Glutamatergic neuron (in vitro differentiated cells): ENCODE data around the gene MAP2K6. TPM values are rescaled to one million over a fixed set of nuclear protein-coding genes. Genes with fewer than 3 reads are reported as not detected.
A peak's percentile ranks its signal among the peaks of the same experiment; 100 is the strongest.

Experiments
- DNase-seq: peaks from one replicate; pipeline ENCODE4 v3.0.0; 2022
- H3K27ac Mint-ChIP-seq: one replicate; pipeline ENCODE4 v1.8.0; 2020; ENCODE audit warnings: mild to moderate bottlenecking, mixed read lengths, inconsistent platforms; ENCODE audit not compliant: unreplicated experiment
- H3K27me3 Mint-ChIP-seq: one replicate; pipeline ENCODE4 v1.8.0; 2020; ENCODE audit warnings: mild to moderate bottlenecking, moderate library complexity, mixed read lengths, inconsistent platforms; ENCODE audit not compliant: unreplicated experiment
- H3K36me3 Mint-ChIP-seq: one replicate; pipeline ENCODE4 v1.8.0; 2020; ENCODE audit warnings: mild to moderate bottlenecking, mixed read lengths, inconsistent platforms; ENCODE audit not compliant: unreplicated experiment
- H3K4me1 Mint-ChIP-seq: one replicate; pipeline ENCODE4 v1.8.0; 2020; ENCODE audit warnings: mild to moderate bottlenecking, low read depth, mixed read lengths, inconsistent platforms; ENCODE audit not compliant: unreplicated experiment
- H3K4me3 Mint-ChIP-seq: one replicate; pipeline ENCODE4 v1.8.0; 2020; ENCODE audit warnings: mild to moderate bottlenecking, mixed read lengths, inconsistent platforms; ENCODE audit not compliant: unreplicated experiment
- H3K9me3 Mint-ChIP-seq: one replicate; pipeline ENCODE4 v1.8.0; 2020; ENCODE audit warnings: mild to moderate bottlenecking, moderate library complexity, mixed read lengths, inconsistent platforms; ENCODE audit not compliant: unreplicated experiment
- CTCF ChIP-seq: fragments of 200-600 bp; sonication (generic); IDR thresholded peaks from one replicate; pipeline ENCODE4 v1.5.0; 2021; ENCODE audit not compliant: partially characterized antibody, unreplicated experiment
- total RNA-seq: library from RNA; stranded (reverse); fragmentation: NEBNext Ultra II Directional; extraction: Animal tissue kit (Norgen Biotek cat#: 25700); gene quantifications from one replicate; pipeline ENCODE4 v1.2.1, GENCODE V29; 2021; ENCODE audit not compliant: unreplicated experiment

MAP2K6 gene
- total RNA-seq, 1 donor from 2014 or later: 28.3 TPM

- Mint-ChIP-seq H3K4me1 (peaks cover 15% of the 10 kb centered on the region), H3K4me3 (peak overlapping the region; percentile 45), H3K27ac (peak overlapping the region; percentile 85), H3K9me3 (no peaks in the 10 kb centered on the region), H3K36me3 (no peaks in the 10 kb centered on the region), H3K27me3 (no peaks in the 10 kb centered on the region)
- no peak for TF ChIP-seq CTCF
- no peak for DNase-seq
These were observed 87.3 kb downstream of the MAP2K6 start for GRCh38 chr17:69501591-69502468.

- Mint-ChIP-seq H3K27ac (no peak overlapping the region), H3K36me3 (no peaks in the 10 kb centered on the region), H3K9me3 (no peaks in the 10 kb centered on the region), H3K4me1 (peaks cover 15% of the 10 kb centered on the region), H3K27me3 (no peaks in the 10 kb centered on the region), H3K4me3 (no peak overlapping the region)
- TF ChIP-seq CTCF: no peak
- no peak for DNase-seq
These were observed 89.2 kb downstream of the MAP2K6 start for GRCh38 chr17:69503711-69504110.

DNA sequence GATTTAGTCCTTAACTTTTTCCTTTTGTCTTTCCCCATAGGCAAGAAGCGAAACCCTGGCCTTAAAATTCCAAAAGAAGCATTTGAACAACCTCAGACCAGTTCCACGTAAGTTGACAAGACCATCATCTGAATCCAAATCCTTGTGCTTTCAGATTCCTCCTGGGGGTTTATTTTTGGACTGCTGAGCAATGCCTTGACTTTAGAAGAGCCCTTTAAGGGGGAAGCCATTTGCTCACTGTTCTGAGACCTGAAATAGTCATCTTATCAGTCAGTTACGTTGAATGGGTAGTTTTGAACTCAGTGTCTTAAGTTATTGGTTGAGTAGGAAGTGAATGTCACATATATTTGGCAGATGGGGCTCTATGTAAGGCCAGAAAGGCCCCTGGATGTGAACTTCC, 91.2 kb downstream of the MAP2K6 start:
- Mint-ChIP-seq H3K9me3 (no peaks in the 10 kb centered on the region), H3K27ac (no peak overlapping the region), H3K4me1 (peaks cover 15% of the 10 kb centered on the region), H3K4me3 (no peak overlapping the region), H3K27me3 (no peaks in the 10 kb centered on the region), H3K36me3 (no peaks in the 10 kb centered on the region)
- DNase-seq: no peak
- TF ChIP-seq CTCF: no peak

- no peak for DNase-seq
- H3K9me3 Mint-ChIP-seq: no peaks in the 10 kb centered on the region
- TF ChIP-seq CTCF: no peak
- no peak overlapping the region for H3K4me3 Mint-ChIP-seq
- no peaks in the 10 kb centered on the region for H3K27me3 Mint-ChIP-seq
- peaks cover 15% of the 10 kb centered on the region for H3K4me1 Mint-ChIP-seq
- H3K27ac Mint-ChIP-seq: no peak overlapping the region
- H3K36me3 Mint-ChIP-seq: no peaks in the 10 kb centered on the region
These were observed 92.0 kb downstream of the MAP2K6 start for GRCh38 chr17:69506489-69506888.

GRCh38 chr17:69508814-69509213, 94.3 kb downstream of the MAP2K6 start:
- TF ChIP-seq CTCF: no peak
- no peaks in the 10 kb centered on the region for H3K36me3 Mint-ChIP-seq
- no peak for DNase-seq
- H3K27ac Mint-ChIP-seq: no peak overlapping the region
- H3K9me3 Mint-ChIP-seq: no peaks in the 10 kb centered on the region
- peaks cover 3% of the 10 kb centered on the region for H3K4me1 Mint-ChIP-seq
- no peaks in the 10 kb centered on the region for H3K27me3 Mint-ChIP-seq
- no peak overlapping the region for H3K4me3 Mint-ChIP-seq
